Hematopoietic multipotent progenitor cell (in vitro differentiated cells): ENCODE data around the gene NEK10. TPM values are rescaled to one million over a fixed set of nuclear protein-coding genes. Genes with fewer than 3 reads are reported as not detected.

Experiments used
- DNase-seq, 3 donors: peaks; one replicate each; pipeline ENCODE4 v3.0.0-alpha.2; 2011 to 2015; ENCODE audit warnings: low read depth in 2 of 3, low spot score in 2 of 3
- total RNA-seq: library from RNA; depleted of rRNA; stranded (reverse); fragments of >200 nt; gene quantifications from one replicate; pipeline ENCODE4 v1.2.3, GENCODE V29; 2012

NEK10 gene
- total RNA-seq, 1 donor: 1.3 TPM

DNA sequence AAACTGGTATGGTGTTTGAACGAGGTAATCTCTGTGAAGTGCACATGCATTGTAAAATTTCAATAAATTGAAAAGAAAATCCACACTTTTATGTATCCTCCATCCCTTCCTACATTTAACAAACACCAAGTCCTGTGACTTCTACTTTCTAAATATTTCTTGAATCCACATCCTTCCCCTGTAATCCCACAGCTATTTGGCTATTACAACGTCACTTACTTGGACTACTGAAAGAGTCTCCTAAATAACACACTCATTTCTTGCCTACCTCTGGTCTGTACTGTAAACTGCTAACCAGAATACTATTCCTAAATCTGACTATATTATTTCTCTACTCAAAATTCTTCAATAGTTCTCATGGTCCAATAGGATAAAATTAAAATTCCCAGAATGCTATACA lies 176.1 kb downstream of the NEK10 start:
- no peak for DNase-seq

GRCh38 chr3:27186013-27186412 lies 183.2 kb downstream of the NEK10 start:
- DNase-seq: no peak

- DNase-seq: no peak
These were observed 183.8 kb downstream of the NEK10 start for GRCh38 chr3:27185231-27185989.

GRCh38 chr3:27184261-27184660 lies 184.9 kb downstream of the NEK10 start:
- no peak for DNase-seq

DNA sequence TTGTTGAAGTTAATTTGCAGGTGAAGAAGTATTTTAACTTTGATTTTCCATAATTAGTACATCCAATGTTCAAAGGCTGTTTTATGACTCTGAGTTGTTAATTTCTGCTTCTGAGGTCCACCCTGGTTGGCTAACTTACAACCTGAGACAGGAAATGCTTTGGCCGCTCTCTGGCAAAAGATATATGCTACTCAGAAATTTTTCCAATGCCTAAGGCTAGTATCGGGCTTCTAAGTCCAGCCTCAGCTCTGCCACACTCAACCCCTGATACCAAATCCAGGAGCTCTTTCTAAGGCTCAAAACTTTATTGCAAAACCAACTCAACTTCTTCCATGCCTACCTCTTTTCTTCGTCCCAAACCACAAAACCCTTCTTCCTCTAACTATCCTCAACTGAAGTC lies 192.9 kb downstream of the NEK10 start:
- DNase-seq: no peak

GRCh38 chr3:27174530-27174929 lies 194.7 kb downstream of the NEK10 start:
- DNase-seq: no peak

DNA sequence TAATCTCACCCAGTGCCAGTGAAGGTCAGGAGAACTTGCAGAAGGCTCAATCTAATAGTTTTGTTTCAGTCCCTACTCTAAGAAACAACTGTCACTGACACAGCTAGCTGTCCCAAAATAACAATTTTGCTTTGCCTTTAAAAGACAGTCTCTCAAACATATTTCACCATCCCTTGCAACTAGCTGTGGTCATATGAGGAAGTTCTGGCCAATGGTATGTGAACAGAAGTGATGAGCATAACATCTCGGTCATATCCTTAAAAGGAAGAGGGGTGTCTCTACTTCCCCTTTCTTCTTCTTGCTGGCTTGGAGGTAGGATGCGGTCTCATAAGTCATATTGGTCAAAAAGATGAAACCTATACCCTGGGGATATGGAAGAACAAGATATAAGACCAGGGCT lies 198.1 kb downstream of the NEK10 start:
- DNase-seq: peak in 1 of 3 donors; percentile 6

DNA sequence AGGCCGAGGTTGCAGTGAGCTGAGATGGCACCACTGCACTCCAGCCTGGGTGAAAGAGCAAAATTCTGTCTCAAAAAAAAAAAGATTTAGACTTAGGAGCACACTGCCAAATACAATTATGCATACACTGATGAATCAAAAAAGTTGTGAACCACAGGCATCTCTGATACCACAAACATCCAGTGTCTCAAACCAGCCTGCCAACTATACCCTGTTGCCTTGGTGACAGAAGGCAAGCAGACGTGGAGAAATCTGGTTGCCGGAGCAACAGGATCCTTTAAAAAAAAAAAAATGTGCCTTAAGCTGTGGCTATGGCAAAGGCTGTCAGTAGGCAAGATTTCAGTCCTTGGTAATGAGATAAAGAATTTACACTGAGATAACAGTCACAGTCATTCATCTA lies 202.3 kb downstream of the NEK10 start:
- DNase-seq: no peak

- no peak for DNase-seq
These were observed 203.9 kb downstream of the NEK10 start for GRCh38 chr3:27165321-27165721.

DNA sequence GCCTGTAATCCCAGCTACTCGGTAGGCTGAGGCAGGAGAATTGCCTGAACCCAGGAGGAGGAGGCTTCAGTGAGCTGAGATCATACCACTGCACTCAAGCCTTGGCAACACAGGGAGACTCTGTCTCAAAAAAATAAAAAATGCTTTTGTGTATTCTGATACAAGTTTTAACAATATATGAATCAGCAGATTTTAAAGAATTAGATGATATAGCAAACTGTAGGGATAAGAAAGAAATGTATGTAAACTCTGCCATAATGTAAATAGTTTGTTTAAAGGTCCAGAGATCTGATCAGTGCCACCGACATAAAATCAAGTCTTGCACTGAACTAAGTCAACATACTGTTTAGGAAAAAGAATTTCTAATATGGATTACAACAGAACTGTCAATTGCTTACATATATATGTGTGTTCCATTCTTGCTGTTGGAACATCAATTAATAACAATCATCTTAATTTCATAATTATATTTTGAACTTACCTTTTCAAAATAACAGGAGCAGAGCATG lies 208.3 kb downstream of the NEK10 start:
- no peak for DNase-seq

DNA sequence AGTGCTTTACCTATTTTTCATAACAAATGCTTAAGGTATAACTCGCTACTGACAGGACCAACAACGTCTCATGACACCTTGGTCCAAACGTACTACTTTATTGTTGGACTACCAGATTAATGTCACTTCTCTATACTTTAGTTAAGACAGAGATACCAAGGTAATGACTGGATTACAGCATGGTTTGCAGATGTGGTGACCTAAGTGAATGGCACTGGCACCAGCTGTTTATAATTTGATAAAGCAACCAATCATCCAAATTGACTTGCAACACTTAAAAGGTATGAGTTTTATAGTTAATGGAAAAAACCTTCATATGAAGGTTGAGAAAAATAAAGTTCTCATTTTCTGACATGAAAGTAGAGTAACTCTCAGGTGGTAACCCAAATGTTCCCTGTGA lies 209.0 kb downstream of the NEK10 start:
- no peak for DNase-seq

- DNase-seq: no peak
These were observed 222.0 kb downstream of the NEK10 start for GRCh38 chr3:27147215-27147614.

DNA sequence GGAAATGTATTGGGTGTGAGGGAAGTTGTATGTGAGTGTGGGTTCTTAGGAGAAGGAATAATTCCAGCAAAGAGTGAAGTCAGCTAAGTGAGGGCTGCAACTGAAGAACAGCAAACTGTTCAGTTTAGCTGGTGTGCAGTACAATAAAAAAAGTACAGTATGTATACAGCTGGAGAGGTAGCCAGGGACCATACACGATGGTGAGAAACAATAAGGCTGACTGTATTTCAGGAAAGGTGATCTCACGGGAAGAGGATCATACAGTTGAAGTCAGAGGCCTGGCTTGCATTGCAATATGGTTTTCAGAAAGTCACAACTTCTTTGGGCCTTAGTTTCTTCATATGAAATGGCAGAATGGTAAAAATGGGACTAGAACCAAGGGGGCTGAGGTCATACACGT lies 222.4 kb downstream of the NEK10 start:
- no peak for DNase-seq

DNA sequence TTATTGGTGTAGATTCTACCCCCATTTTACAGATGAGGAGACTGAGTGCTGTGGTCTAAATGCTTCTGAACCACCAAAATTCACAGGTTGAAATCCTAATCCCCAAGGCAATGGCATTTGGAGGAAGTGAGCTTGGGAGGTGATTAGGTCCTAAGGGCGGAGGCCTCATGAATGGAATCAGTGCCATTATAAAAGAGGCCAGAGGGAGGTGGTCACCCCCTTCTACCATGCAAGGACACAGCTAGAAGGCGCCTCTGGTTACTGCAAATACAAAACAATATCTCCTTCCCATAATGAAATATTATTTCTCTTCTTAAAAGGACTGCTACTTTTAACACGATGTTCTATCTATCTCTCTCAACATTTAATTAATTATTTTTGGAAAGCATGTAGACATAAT lies 223.5 kb downstream of the NEK10 start:
- DNase-seq: no peak

GRCh38 chr3:27141668-27142067 lies 227.5 kb downstream of the NEK10 start:
- DNase-seq: no peak

DNA sequence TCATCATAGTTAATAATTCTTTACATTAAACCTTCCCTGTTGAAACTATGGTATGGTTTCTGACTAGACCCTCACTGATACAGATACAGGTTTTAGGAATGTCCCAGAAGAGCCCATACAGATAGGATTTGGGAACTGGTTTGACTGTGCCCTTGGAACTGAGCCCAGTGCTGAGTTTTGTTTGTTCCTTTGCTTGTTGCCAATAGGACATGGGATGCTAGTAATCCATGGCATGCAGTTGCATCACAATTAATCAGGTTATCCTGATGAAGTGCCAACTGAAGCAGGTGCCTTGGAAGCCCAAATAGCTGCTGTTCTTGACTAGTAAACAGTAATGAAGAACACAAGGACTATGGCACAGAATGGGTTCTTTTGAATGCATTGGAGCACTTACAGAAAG lies 230.6 kb downstream of the NEK10 start:
- no peak for DNase-seq

DNA sequence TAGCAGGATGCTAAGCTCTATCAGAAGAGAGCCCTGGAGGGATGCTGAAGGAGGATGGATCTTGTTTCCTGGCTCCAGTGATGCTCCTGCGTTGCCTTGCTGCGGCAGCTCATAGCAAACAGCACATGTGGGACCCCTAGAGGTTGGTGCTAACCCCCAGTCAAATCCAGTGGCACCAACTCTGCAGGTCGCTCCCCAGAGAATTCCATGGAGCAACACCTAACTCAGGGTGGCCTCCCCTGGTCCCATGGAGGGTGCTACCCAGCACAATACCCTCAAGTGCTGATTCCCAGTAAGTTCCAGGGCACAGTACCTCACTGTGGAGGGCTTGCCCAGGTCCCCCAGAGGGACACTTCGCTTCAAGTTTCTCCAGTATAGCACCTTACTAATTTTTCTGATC lies 231.2 kb downstream of the NEK10 start:
- DNase-seq: no peak

- DNase-seq: peak; percentile 23 to 80 (median 53)
These were observed 234.9 kb downstream of the NEK10 start for GRCh38 chr3:27134171-27134796.

DNA sequence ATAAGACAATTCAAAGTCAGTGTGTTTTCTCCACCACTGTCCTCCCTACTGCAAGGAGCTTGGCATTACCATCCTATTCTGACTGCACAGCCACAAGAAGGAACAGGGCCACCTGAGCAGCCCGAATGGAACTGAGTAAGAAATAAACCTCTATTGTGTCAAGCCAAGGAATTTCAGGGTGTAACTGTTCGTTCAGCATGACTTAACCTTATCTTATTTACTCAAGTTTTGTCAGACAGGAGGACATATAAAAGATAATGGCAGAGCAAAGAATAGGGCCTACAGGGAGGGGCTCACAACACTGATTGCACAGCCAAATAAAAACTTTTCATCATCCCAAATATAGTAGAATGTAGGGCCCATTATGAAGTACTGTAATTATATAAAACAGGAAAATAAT lies 236.1 kb downstream of the NEK10 start:
- DNase-seq: no peak

DNA sequence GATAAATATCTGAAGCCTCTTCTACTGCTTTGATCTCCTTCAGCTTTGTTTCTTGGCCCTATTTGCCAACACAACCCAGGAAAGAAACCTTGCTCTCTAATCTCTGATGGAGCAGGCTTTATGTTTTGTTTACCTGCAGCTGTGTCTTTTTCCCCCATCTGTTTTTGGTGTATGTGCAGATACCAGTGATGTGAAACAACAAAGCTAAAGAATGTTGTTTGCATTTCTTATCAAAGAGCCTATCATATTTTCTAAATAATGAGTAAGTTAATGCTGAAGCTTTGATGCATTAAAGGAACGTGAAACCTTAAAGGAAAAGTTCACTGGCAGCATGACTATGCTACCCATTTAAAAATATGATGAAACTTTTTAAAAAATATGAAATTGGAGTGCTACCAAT lies 238.4 kb downstream of the NEK10 start:
- DNase-seq: no peak

GRCh38 chr3:27127879-27128278 lies 241.3 kb downstream of the NEK10 start:
- no peak for DNase-seq

GRCh38 chr3:27127195-27127594 lies 242.0 kb downstream of the NEK10 start:
- DNase-seq: no peak
